Lung microvascular endothelial cell (primary cell): ENCODE data around the gene C3orf22. TPM values are rescaled to one million over a fixed set of nuclear protein-coding genes. Genes with fewer than 3 reads are reported as not detected.
A peak's percentile ranks its signal among the peaks of the same experiment; 100 is the strongest.

Experiments
- DNase-seq, 2 donors: peaks; one replicate each; pipeline versions ENCODE4 v3.0.0 to v3.0.0-alpha.2; 2010; ENCODE audit warnings: low read depth in 2 of 2
- total RNA-seq: library from RNA; depleted of rRNA; stranded (reverse); fragments of >200 nt; gene quantifications from 2 replicates; pipeline ENCODE4 v1.2.1, GENCODE V29; 2014

Gene C3orf22
- total RNA-seq, 1 donor from 2014 or later, result not detected

DNA sequence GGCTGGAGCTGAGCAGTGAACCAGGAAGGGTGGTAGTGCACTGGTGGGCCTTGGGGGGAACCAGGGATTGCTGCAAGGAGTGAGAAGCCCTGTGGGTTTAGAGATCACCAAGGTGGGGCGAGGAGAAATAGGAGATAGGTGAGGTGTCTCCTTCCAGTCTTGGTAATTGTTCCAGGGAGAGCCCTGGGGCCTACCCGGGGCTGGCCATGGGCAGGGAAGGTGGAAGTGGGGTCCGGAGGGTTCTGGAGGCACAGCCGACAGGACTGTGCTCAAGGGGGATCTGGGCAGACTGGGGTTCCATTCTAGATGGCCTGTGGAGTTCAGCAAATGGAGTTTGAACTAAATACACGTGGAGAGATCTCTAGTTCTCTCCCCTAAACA is 30.3 kb downstream of the C3orf22 start:
- DNase-seq, result no peak

DNA sequence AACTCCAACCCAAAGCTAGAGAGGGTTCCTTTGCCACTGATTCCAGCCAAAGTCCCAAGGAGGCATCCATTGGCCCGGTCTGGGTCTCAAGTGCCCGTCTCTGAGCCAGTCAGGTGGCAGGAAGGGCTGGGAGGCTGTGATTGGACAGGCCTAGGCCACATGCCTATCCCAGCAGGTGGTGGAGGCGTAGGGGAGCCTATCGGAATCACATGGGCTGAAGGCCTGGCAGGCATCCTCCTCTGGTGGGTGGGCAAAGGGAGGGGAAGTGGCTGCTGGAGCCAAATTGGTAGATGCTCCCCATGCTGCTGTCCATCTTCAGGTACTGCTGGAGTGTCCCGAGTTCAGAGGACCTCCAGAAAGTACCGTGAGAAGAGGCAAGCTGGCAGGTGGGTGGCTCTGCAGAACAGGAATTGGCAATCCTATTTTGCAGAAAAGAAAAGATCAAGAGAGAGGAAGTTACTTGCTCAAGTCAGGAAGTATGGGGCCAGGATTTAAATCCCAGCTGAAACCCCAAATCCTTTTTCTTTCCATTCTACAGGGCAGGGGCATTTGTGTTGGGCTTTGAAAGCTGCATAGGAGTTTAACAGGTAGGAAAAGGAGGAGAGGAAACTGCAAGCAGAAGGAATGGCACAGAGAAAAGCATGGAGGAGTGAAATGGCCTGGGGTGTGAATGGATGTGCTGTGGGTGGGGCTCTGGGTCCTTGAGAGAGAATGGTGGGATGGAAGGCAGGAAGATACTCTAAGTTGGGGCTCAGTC is 31.1 kb downstream of the C3orf22 start:
- no peak for DNase-seq

DNA sequence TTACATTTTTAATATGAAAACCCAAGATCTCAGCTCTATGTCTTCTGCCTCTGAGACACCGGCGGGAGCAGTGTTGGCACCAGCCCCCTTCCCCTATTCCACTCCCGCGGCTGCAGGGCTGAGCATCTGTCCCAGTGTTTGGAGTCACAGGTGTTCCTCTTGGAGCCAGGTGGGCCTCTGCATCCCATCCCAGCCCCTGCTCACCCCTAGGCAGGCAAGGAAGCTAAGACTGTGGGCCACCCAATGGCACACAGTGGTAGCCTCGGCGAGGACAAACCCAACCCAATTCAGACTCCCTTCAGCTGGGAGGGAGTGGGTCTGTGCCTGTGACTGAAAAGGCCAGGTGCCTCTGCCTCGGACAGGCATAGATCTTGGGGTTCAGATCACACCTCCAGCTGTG is 31.7 kb downstream of the C3orf22 start:
- no peak for DNase-seq

DNA sequence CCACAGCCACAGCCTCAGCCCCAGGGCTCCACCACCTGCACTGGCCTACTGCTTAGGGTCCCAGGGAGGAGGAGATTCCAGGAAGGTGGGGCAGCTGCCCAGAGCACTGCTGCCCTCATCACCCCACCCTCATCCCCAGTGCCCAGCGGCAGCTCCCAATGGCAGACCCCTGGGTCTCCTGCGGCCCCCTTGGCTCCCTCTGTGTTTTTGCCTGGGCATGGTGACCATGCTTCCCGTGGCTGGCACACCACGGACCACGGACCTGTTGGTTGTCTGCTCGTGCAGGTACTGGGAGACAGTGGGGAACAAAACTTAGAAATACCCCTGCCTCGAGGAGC is 32.1 kb downstream of the C3orf22 start:
- DNase-seq, result no peak

DNA sequence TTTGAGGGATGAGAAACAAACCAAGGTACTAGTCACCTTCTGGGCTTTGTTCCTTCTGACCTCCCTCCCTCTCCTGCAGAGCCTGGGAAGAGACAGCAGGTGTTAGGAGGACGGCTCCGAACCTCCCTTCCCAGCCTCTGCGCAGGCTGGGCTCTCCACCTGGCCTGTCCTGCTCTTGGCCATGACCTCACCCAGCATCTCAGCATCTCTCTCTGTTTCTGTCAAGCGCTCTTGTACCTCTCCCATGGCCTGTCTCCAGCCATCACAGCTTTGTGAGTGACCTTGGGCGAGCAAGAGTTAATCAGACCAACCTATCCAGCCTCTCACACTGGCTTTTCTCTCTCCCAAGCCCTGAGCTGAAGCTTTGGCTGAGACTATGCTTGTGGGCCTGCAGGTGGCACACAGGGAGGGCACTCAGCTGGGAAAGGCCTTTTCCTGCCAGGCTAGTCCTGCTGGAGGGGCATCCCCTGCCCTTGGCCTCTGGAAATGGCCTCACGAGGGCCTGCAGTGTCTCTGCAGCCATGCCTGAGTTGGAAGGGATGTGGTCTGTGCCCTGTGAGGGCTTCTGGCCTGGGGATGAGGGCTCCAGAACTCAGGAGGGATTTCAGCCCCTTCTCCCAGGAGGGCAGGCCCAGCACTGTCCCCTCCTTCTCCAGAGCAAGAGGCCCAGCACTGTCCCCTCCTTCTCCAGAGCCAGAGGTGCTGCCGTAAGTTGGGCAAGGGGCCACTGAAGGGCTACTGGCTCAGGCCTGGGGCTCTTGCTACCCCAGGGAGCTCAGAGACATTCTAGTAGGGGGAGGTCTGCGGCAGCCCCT is 32.7 kb downstream of the C3orf22 start:
- DNase-seq, result no peak

DNA sequence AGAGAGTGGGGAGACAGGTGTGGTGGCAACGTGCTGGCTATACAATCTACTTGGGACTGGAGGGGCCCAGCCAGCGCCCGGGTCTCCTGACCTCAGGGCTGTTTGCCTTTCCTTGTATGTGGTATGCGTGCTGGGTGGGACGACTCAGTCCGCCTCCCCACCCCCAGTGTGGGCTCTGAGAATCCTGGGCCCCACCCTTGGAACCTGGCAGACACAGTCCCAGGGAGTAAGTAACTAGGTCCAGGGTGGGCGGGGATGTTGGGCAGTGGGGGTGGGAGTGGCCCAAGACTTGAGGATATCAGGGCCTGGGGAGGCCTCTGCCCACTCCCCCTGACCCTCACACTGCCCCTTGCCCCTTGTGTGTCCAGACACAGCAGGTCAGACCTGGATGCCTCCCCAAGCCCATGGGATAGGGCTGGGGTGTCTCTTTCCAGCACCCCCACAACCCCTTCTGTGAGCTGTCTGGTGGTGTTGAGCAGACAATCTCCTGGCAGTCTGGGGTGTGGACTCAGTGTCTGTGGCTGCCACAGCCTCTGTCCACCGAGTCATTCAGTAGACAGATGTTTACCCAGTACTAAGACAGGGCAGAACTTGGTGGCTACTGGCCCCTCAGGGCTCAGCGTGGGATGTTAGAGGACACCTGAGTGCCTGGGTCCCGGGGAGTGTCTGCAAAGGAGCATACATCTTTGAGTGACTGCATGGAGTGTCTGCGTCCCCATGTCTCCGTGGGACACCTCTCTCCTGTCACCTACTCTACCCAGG is 33.5 kb downstream of the C3orf22 start:
- DNase-seq, result no peak

DNA sequence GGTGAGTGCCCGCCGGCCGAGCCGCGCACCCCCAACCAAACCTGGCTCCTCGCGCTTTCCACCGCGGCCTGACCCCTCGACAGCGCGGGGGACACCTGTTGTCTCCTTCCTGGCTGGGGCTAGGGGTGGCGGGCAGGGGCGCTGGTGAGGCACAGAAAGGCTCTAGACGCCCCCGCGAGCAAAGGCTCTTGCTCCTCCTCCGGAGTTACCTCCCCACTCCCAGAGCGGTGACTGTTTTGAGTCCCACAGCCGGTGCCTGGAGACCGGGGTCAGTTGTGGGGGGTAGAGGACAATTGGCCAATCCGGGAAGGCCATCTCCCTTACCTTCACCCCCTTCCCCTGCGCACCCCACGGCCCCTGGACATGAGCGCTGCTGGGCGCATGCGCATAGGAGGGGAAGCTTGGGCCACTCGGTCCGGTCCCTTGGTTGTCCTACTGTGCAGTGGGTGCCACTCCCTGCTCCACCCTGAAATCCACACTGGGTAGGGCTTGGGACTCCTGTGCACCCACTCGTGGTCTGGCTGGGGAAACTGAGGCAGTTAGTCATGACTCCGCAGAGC is 34.2 kb downstream of the C3orf22 start:
- no peak for DNase-seq

DNA sequence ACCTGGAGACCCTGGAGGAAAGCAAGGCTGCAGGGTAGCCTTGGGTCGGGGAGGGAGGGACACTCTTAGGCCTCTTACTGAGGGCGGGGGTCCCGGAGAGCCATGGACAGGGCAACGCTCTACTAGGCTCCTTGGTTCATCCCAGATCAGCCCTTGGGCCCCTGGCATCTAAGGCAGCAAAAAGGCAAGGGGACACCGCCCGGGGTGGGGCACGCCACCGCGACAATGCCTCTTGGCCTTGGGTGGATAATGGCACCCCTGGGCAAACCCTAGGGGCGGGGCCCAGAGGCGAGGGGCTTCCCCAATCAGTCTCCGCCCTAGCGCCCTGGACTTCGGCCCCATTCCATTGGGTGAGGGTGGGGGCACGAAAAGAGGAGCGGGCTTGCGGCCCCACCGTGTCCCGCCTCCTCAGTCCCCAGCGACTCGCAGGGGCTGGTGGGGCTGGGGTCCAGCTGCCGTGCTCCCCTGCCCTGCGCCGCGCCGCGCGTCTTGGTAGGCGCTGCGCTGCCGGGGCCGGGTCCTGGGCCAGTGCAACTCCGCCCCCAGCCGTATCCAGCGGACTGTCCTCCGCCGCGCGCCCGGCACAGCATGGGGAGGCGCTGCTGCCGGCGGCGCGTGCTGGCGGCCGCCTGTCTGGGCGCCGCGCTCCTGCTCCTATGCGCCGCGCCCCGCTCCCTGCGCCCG is 34.8 kb downstream of the C3orf22 start, which contains the start of gene CHST13:
Gene CHST13 (plus strand): TSS at position 411 of the 684 bp plus-strand sequence. CDS start 178 bp downstream, at position 589.
- peak; percentile 27 to 60 for DNase-seq

DNA sequence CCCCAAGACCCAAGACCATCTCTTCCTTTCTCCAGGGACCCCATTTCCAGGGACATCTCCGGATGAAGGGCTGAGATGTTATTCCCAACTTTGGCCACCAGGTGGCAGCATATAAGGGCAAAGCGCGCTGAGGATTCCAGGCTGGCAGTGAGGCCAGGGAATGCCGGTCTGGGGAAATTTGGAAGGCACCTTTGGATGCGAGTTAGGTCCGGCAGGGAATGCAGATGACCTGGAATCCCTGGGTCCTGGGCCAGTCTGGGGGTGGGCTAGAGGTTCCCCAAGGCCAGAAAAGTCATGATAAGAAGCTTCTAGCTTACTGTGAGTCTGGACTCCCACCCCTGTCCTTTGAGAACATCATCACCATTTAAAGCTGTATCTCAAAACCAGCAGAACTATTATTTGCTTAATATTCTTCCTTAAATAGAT is 36.4 kb downstream of the C3orf22 start:
- DNase-seq, result peak; percentile 43 to 57

DNA sequence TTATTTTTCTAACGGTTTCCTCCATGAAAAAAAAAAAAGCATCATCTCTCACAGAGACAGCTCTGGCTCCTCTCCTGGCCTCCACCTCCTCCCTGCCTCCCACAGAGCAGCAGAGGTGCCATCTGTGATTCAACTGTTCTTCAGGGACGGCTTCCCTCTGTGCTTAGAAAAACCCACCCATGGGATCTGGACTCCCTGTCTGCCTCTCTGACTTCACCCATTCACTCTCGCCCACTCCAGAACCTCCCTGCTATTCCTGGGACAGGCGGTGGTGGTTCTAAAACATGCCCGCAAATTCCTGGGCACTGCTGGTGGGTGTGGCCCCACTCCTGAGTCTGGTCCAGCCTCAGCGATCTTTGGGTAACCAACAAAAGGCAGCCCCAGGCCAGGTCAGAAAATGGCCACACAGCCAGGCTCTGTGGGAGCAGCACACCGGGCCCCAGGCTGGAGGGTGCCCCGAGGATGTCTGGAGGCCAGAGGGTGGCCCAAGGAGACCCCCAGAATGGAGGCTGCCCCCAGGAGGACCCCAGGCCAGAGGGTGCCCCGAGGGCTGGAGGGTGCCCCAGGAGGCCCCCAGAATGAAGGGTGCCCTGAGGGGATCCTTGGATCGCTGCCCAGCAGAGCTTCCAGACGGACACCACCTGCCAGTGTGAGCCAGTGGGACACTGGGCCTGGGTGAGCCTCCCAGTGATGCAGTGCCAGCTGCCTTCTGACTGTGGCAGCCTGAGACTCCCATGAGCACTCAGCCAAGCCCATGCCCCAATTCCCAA is 37.4 kb downstream of the C3orf22 start:
- DNase-seq, result no peak

DNA sequence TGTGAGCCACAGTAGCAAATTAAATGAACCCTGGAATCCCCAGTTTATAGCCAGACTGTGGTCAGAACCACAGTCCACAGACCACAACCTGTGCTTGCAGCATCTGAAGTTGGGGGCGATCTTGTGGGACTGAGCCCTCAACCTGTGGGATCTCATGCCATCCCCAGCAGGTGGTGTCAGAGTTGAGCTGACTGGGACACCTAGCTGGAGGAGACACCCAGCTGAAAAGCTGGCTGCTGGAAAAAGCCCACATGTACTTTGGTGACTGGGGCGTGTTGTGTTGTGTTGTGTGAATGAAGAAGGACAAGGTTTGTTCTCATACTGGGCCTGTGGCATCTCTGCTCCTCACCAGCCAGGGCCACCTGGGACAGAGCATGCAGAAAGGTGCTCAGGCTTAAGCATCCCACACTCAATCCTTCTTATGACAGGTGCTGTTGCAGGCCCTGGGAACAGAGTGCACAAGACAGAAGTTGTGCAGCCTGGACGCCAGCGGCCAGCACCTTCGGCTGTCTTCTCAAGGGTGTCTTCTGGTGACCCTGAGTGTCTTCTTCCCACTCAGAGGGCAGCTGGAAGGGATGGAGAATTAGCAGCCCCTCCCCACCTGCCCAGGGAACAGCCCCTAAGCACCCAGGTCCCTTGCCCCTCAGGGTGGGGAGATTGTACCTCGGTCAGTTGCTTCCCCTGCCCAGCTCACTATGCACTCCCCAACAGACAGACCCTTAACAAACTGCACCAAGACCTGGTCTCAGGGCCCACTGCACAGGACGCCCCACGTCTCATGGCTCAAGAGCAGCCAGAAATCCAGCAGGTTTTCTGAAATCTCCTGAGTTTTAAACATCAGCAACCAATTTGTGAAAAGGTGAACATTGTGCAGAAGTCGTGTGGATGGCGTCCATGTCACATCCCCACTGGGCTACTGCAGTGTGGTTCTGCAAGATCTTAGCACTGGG is 39.0 kb downstream of the C3orf22 start:
- no peak for DNase-seq

DNA sequence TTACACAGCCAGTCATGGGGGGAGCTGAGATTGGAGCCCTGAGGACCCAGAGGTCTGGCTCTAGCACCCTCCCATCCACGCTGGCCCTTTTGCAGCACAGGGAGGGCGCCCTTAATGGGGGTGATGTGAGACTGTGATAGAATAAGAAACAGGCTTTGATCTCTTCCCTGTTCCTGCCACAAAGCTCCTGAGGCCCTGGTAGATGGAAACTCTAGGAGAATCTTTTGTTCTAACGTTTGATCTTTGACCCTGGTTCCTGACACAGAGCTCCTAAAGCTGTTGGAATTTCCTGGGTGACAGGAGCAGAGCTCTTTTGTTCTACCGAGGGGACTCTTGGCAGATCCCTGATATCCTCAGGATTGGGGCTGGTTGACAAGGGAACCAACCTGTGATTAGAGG is 40.0 kb downstream of the C3orf22 start:
- DNase-seq, result no peak

DNA sequence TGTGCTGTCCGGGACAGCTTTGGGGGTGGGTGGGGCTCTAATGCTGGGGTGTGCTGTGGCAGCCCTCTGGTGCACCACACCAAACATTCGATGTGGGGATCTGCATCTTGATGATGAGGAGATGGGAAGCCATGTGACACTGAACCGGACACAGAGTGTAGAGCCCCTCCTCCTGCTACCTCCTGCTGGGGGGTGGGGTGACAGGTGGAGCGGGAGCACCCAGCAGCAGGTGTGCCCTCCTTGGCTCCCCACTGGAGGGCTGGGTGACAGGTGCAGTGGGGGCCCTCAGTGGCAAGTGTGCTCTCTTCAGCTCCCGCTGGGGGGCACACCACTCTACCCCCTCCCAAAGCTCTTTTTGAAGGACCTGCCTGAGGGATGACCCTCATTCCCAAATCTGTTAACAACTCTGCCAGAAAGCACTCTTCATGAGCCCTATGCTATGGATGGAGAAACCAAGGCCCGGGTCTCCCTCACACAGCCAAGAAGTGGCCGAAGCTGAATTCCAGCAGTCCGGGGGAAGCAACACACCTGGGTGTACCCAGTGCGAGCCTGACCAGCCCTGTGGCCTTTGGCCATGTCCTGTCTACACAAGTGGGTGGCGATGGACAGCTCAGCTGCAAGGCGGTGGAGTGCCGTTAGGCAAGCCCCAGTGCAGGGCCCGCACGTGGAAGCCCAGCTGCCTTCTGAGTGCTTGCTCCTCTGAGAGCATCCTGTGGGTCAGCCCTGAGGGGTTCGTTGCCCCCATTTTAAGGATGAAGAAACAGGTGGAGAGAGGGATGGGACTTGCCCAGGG is 40.5 kb downstream of the C3orf22 start:
- DNase-seq, result no peak

DNA sequence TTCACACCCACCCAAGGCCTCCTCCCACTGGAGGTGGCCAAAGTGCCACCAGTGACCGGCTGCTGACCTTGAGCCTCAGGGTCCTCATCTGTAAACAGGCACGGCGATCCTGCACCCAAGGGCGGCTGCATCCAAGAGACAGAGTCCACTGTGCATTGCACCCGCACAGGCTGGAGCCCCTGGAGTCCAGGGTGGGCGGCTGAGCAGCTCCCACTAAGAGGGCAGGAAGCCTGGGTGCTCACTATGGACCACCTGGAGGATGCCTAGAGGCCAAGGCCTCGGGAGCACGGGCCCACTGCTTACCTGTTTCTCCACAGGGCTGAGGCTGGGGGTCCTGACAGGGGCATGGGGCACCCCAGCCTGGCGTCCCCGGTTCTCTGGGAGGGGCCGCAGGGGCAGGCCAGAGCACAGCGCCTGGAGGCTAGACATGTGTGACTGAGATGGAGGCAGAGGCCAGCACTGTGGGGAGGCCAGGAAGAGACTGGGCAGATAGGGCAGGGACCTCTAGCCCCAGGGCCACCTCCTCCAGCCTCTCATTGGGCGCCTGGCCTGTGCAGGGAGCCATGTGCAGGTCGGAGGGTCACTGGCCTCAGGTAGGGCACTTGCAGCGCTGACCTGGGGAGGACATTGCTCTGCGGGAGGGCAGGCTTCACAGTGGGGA is 41.3 kb downstream of the C3orf22 start, which contains the start of gene UROC1:
Gene UROC1 (minus strand): TSS at position 483 of the 661 bp plus-strand sequence. CDS start 54 bp downstream, at position 429.
- DNase-seq, result no peak

DNA sequence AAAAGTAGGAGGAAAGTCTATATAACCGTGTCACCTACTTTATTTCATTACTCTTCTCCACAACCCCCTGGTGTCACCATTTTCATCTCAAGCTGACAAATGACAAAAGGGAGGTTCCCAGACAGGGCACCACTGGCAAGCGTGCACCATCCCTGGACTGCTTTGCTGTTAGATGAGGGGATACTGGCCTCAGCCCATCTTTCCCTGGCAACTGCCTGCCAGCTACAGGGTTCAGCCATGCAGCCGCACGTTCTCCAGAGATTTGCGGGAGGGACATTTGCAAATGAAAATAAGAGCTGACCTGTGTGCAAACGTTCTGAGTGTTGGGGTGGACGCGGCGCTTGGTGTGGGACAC is 41.8 kb downstream of the C3orf22 start:
- DNase-seq, result no peak

DNA sequence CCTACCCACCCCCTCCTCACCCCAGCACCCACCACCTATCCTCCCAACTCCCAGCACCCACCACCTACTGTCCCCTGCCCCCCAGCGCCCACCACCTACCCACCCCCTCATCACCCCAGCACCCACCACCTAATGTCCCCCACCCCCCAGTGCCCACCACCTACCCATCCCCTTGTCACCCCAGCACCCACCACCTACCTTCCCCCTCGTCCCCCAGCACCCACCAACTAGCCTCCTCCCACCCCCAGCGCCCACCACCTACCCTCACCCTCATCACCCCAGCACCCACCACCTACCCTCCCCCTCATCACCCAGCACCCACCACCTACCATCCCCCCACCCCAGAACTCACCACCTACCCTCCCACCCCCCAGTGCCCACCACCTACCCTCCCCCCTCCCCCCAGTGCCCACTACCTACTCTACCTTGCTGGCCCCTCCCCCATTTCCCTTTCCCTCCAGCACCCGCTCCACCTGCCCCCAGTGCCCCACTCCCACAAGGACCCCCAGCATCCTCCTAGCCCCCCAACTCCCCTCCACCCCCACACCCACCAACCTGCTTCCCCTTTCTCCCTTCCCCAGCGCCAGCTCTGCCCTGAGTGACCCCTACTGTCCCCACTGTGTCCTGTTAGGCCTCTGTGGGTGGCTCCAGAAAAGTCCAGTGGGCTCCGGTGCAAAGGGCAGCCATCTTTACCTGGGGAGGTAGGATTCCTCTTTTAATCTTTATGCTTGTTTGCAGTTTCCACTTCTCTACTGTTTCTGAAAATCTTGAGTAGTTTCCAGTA is 42.4 kb downstream of the C3orf22 start:
- no peak for DNase-seq

DNA sequence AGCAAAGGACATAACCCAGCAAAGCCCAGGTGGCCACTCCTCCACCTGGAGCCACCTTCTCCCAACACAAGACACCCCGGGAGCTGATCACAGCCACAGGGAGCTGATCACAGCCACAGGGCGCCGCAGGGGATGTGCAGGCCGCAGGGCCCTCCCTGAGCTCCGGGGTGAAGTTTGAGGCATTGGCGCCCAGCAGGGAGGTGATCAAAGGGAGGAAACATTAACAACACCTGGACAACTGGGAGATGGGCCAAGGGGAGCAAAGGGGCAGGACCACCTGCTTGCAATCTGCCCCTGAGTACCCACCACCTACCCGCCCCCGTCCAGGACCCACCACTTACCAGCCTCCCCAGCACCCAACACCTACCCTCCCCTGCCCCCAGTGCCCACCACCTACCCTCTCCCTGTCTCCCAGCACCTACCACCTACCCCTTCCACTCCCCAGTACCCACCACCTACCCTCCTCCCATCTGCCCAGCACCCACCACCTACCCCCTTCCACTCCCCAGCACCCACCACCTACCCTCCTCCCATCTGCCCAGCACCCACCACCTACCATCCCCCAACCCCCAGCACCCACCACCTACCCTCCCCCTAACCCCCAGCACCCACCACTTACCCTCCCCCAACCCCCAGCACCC is 43.5 kb downstream of the C3orf22 start:
- DNase-seq, result no peak
